MCF 10A (cell line): ENCODE results near the gene RCAN2. TPM values are rescaled to one million over a fixed set of nuclear protein-coding genes. Genes with fewer than 3 reads are reported as not detected.
A peak's percentile ranks its signal among the peaks of the same experiment; 100 is the strongest.

ENCODE experiments used
- BruUV-seq: library from RNA; stranded (reverse); fragments of 400-500 nt; replicated peaks from 2 replicates; lab custom pipeline; 2021; lab: Mats Ljungman, UMichigan
- CTCF ChIA-PET: fragments of 300-600 bp; sonication (Branson Sonifier 250); formaldehyde crosslinking; extraction: SDS; loops from one replicate; lab custom pipeline; 2021; ENCODE audit warnings: antibody characterized with exemption, inconsistent platforms; lab: Yijun Ruan, JAX
- POLR2A ChIA-PET: fragments of 300-600, 350-650 bp; sonication (Branson Sonifier 250); formaldehyde crosslinking; extraction: SDS; loops from one replicate; lab custom pipeline; 2020; ENCODE audit warnings: antibody characterized with exemption, inconsistent platforms; lab: Yijun Ruan, JAX
- DNase-seq: peaks from one replicate; pipeline ENCODE4 v3.0.0-alpha.2; 2018; ENCODE audit not compliant: unreplicated experiment
- H3K27ac Mint-ChIP-seq: one replicate; pipeline ENCODE4 v1.8.0; 2022; ENCODE audit warnings: mild to moderate bottlenecking, low read depth, mixed read lengths; ENCODE audit not compliant: unreplicated experiment
- H3K27me3 Mint-ChIP-seq: one replicate; pipeline ENCODE4 v1.8.0; 2022; ENCODE audit warnings: mixed read lengths; ENCODE audit not compliant: insufficient read depth, unreplicated experiment
- H3K36me3 Mint-ChIP-seq: one replicate; pipeline ENCODE4 v1.8.0; 2022; ENCODE audit warnings: mild to moderate bottlenecking, moderate library complexity, mixed read lengths; ENCODE audit not compliant: insufficient read depth, unreplicated experiment
- H3K4me1 Mint-ChIP-seq: one replicate; pipeline ENCODE4 v1.8.0; 2022; ENCODE audit warnings: mixed read lengths; ENCODE audit not compliant: insufficient read depth, unreplicated experiment
- H3K4me3 Mint-ChIP-seq: one replicate; pipeline ENCODE4 v1.8.0; 2022; ENCODE audit warnings: mild to moderate bottlenecking, moderate library complexity, mixed read lengths; ENCODE audit not compliant: unreplicated experiment
- H3K9me3 Mint-ChIP-seq: one replicate; pipeline ENCODE4 v1.8.0; 2022; ENCODE audit warnings: mixed read lengths; ENCODE audit not compliant: unreplicated experiment
- intact Hi-C: fragments of 100-400 bp; cut with micrococcal nuclease; formaldehyde crosslinking; loops from 2 replicates; pipeline ENCODE4 v1.14.1; 2022
- total RNA-seq: library from RNA; stranded (reverse); gene quantifications from 2 replicates; pipeline ENCODE4 v1.2.3, GENCODE V29; 2022
- TF ChIP-seq, protein P1 (sequence below): fragments of 200-600 bp; IDR thresholded peaks from one replicate; pipeline ENCODE4 v1.8.0; 2022; ENCODE audit warnings: antibody characterized with exemption, mild to moderate bottlenecking; ENCODE audit not compliant: unreplicated experiment

RCAN2 gene
- total RNA-seq, 1 experiment from 2014 or later, result 0.09 TPM

DNA sequence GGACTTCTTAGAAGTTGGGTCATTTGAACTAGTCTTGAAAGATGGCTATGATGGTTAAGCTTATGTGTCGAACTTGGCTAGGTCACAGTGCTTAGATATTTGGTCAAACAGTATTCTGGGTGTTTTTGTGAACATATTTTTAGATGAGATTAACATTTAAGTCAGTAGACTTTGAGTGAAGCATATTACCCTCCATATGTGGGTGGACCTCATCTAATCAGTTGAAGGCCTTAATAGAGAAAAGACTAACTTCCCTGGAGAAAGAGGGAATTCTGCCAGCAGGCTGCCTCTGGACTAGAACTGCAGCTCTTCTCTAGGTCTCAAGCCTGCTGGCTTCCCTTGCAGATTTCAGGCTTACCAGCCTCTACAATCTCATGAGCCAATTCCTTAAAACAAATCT lies 76.9 kb downstream of the RCAN2 start:
- peaks cover 11% of the 10 kb centered on the region for H3K27me3 Mint-ChIP-seq
- no peak overlapping the region for H3K27ac Mint-ChIP-seq
- no peaks in the 10 kb centered on the region for H3K9me3 Mint-ChIP-seq
- H3K36me3 Mint-ChIP-seq, result no peaks in the 10 kb centered on the region
- ChIA-PET CTCF (interaction anchor here (0.6 to 1.8 kb wide), 7 partner anchors 192 to 383 kb away, joined by 3 to 10 read pairs (median 3); no protein-coding TSS in a partner anchor), POLR2A (no interaction called here)
- intact Hi-C loops, result no loop called here
- H3K4me1 Mint-ChIP-seq, result no peaks in the 10 kb centered on the region
- TF ChIP-seq, protein P1, sequence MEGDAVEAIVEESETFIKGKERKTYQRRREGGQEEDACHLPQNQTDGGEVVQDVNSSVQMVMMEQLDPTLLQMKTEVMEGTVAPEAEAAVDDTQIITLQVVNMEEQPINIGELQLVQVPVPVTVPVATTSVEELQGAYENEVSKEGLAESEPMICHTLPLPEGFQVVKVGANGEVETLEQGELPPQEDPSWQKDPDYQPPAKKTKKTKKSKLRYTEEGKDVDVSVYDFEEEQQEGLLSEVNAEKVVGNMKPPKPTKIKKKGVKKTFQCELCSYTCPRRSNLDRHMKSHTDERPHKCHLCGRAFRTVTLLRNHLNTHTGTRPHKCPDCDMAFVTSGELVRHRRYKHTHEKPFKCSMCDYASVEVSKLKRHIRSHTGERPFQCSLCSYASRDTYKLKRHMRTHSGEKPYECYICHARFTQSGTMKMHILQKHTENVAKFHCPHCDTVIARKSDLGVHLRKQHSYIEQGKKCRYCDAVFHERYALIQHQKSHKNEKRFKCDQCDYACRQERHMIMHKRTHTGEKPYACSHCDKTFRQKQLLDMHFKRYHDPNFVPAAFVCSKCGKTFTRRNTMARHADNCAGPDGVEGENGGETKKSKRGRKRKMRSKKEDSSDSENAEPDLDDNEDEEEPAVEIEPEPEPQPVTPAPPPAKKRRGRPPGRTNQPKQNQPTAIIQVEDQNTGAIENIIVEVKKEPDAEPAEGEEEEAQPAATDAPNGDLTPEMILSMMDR, result no peak
- no peak overlapping the region for H3K4me3 Mint-ChIP-seq
- no TSS peak for BruUV-seq
- no peak for DNase-seq

DNA sequence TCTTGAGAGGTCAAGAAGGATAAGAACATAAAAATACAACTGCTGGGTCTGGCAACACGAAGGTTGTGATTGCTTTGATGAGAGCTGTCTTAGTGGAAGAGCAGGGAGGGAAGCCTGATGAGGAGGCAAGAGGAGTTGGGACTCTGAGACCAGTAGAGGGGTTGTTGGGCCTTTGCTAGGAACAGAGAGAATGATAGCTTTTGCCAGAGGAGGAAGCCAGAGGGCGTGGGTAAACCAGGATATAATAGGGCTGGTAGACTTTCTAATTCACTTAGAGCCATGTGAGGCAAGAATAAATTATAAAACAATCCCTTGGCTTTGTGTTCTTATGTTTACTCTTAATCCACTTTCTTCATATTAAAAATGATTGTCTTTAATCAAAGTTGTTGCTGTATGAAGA lies 78.6 kb downstream of the RCAN2 start:
- ChIA-PET CTCF (interaction anchor here (0.6 to 9.5 kb wide), 6 partner anchors 45 to 482 kb away, joined by 3 to 192 read pairs (median 9); no protein-coding TSS in a partner anchor), POLR2A (interaction anchor here (0.6 kb wide), 2 partner anchors 12 to 549 kb away, joined by 3 read pairs; no protein-coding TSS in a partner anchor)
- Mint-ChIP-seq H3K36me3 (no peaks in the 10 kb centered on the region), H3K9me3 (no peaks in the 10 kb centered on the region), H3K4me3 (no peak overlapping the region), H3K4me1 (no peaks in the 10 kb centered on the region), H3K27ac (no peak overlapping the region), H3K27me3 (peaks cover 11% of the 10 kb centered on the region)
- no TSS peak for BruUV-seq
- intact Hi-C loops, result no loop called here
- TF ChIP-seq, protein P1, result no peak
- no peak for DNase-seq

DNA sequence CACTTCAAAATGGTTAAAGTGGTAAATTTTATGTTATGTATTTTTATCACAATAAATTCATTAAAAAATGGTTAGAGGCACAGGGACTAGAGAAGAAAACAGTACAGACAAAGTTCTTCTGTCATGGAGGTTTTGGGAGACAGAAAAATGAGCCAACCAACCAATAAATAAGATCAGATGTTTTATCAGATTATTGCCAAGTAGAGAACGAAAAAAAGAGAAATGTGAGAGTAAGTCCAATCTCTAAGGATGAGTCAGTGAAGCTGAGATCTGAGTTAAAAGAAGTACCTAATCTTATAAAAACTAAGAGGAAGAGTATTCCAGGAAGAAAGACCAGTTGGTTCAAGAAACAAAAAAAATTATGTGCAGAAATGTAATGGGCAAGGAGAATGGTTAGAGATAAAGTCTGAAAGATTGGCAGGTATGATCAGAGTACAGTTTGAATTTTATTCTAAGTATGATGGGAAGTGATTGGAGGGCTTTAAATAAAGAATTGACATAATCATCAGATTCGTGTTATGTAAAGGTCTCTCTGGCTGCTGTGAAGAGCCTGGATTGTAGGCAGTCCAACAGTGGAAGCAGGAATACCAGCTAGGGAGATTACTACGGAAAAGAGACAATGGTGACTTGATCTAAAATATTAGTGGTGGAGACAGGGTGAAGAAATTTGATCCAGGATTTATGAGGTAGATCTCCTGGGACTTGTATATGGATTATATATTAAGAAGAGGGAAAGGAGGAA lies 79.6 kb downstream of the RCAN2 start:
- no peak overlapping the region for H3K27ac Mint-ChIP-seq
- H3K36me3 Mint-ChIP-seq, result no peaks in the 10 kb centered on the region
- CTCF ChIA-PET, result interaction anchor here (0.6 to 9.5 kb wide), 10 partner anchors 19 to 574 kb away, joined by 3 to 192 read pairs (median 4); no protein-coding TSS in a partner anchor
- no TSS peak for BruUV-seq
- H3K4me3 Mint-ChIP-seq, result no peak overlapping the region
- POLR2A ChIA-PET, result interaction anchor here (2.0 to 2.4 kb wide), 2 partner anchors 190 to 192 kb away, joined by 5 to 14 read pairs; no protein-coding TSS in a partner anchor
- TF ChIP-seq, protein P1, result no peak
- no peaks in the 10 kb centered on the region for H3K4me1 Mint-ChIP-seq
- DNase-seq, result no peak
- intact Hi-C loops, result no loop called here
- no peaks in the 10 kb centered on the region for H3K9me3 Mint-ChIP-seq
- peaks cover 11% of the 10 kb centered on the region for H3K27me3 Mint-ChIP-seq

DNA sequence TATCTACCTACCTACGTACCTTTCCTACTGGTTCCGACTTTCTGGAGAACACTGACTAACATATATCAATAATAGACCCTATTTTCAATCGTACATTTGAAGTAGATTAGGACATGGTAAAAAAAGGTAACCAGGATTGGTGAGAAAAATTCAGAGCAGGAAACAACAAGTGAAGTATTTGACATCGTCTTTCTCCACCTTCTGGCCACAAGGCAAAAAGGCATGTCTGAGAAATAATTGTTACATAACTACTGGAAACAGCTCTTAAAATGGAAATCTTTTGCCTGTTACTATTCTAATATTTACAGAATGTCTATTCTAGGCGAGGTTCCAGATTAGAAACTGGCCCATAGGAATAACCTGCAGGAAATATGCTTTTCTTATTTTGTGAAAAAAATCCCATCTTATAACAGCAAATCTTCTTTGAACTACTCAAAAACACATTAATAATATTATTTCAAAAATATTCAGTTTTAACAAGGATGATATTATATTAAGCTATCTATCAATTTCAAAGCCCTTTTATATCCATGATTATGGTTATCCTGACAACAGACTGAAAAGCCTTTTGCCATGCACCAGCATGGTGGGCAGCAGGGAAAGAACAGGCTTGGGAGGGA lies 80.8 kb downstream of the RCAN2 start:
- H3K4me3 Mint-ChIP-seq, result no peak overlapping the region
- BruUV-seq, result no TSS peak
- POLR2A ChIA-PET, result interaction anchor here (0.6 to 2.4 kb wide), 5 partner anchors 189 to 480 kb away, joined by 3 to 14 read pairs (median 5); no protein-coding TSS in a partner anchor
- TF ChIP-seq, protein P1, result peak; percentile 75
- peak; percentile 54 for DNase-seq
- intact Hi-C loops, result loop anchor here (1.0 kb wide), 4 partner anchors 189 to 480 kb away; no protein-coding TSS in a partner anchor
- peaks cover 8% of the 10 kb centered on the region for H3K27me3 Mint-ChIP-seq
- CTCF ChIA-PET, result interaction anchor here (0.6 to 9.5 kb wide), 38 partner anchors 9 to 581 kb away, joined by 3 to 192 read pairs (median 4); no protein-coding TSS in a partner anchor
- H3K4me1 Mint-ChIP-seq, result no peaks in the 10 kb centered on the region
- no peaks in the 10 kb centered on the region for H3K9me3 Mint-ChIP-seq
- no peaks in the 10 kb centered on the region for H3K36me3 Mint-ChIP-seq
- no peak overlapping the region for H3K27ac Mint-ChIP-seq
